PC-3 (cell line): ENCODE results near the gene BMF.
"Not testable (repeated sequence)": the region's sequence is repeated elsewhere in the genome, so short reads cannot be mapped to it uniquely, and the experiment has no call there.

Experiments
- EZH2 ChIP-seq: fragments of 300-600 bp; sonication (generic); IDR thresholded peaks from one replicate; pipeline ENCODE4 v1.6.1; 2017; ENCODE audit warnings: antibody characterized with exemption, mild to moderate bottlenecking, low read length; ENCODE audit not compliant: unreplicated experiment
- EZH2phosphoT487 ChIP-seq: fragments of 300-600 bp; sonication (generic); IDR thresholded peaks from 2 replicates; pipeline ENCODE4 v1.6.1; 2018; ENCODE audit warnings: mild to moderate bottlenecking, antibody characterized with exemption, low read length, borderline replicate concordance
- TF ChIP-seq, protein P1 (sequence below): fragments of 300-600 bp; sonication (generic); conservative IDR thresholded peaks from 2 replicates; pipeline ENCODE4 v1.5.1; 2017; ENCODE audit warnings: antibody characterized with exemption, low read depth, mild to moderate bottlenecking, low read length

DNA sequence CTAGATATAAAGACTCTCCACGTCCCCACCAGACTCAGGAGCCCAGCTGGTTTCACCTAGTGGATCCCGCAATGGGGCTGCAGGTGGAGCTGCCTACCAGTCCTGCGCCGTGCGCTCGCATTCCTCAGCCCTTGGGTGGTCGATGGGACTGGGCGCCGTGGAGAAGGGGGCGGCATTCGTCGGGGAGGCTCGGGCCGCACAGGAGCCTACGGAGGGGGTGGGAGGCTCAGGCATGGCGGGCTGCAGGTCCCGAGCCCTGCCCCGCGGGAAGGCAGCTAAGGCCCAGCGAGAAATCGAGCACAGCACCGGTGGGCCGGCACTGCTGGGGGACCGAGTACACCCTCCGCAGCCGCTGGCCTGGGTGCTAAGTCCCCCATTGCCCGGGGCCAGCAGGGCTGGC is 34.0 kb downstream of the BMF start:
- TF ChIP-seq, protein P1, sequence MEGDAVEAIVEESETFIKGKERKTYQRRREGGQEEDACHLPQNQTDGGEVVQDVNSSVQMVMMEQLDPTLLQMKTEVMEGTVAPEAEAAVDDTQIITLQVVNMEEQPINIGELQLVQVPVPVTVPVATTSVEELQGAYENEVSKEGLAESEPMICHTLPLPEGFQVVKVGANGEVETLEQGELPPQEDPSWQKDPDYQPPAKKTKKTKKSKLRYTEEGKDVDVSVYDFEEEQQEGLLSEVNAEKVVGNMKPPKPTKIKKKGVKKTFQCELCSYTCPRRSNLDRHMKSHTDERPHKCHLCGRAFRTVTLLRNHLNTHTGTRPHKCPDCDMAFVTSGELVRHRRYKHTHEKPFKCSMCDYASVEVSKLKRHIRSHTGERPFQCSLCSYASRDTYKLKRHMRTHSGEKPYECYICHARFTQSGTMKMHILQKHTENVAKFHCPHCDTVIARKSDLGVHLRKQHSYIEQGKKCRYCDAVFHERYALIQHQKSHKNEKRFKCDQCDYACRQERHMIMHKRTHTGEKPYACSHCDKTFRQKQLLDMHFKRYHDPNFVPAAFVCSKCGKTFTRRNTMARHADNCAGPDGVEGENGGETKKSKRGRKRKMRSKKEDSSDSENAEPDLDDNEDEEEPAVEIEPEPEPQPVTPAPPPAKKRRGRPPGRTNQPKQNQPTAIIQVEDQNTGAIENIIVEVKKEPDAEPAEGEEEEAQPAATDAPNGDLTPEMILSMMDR = not testable (repeated sequence)
- TF ChIP-seq EZH2phosphoT487, EZH2: not testable (repeated sequence)
